GM23338 (cell line): ENCODE data around the gene MICALL2. TPM values are rescaled to one million over a fixed set of nuclear protein-coding genes. Genes with fewer than 3 reads are reported as not detected.

Source experiments
- ATAC-seq: fragments of 200-7000 bp; cut with Tn5 transposase; 3 replicates; pipeline ENCODE4 v1.9.1; 2020
- DNase-seq: peaks from one replicate; pipeline ENCODE4 v3.0.0-alpha.2; 2015; ENCODE audit warnings: low spot score
- H2AFZ ChIP-seq: fragments of 200-600 bp; sonication (generic); 2 replicates; pipeline ENCODE4 v1.8.0; 2016; ENCODE audit warnings: antibody characterized with exemption, mild to moderate bottlenecking, moderate library complexity
- H3F3A ChIP-seq: fragments of 200-600 bp; sonication (generic); replicated peaks from 2 replicates; pipeline ENCODE4 v1.8.0; 2017; ENCODE audit warnings: antibody characterized with exemption, mixed run types, low read depth
- H3K27ac ChIP-seq: fragments of 200-600 bp; sonication (generic); 2 replicates; pipeline ENCODE4 v1.6.1; 2016; ENCODE audit warnings: low read depth
- H3K27me3 ChIP-seq: fragments of 200-600 bp; sonication (generic); 2 replicates; pipeline ENCODE4 v1.8.0; 2016; ENCODE audit warnings: mild to moderate bottlenecking, mixed run types, moderate library complexity; ENCODE audit not compliant: insufficient read depth
- H3K36me3 ChIP-seq: fragments of 200-600 bp; sonication (generic); 2 replicates; pipeline ENCODE4 v1.8.0; 2016; ENCODE audit warnings: mild to moderate bottlenecking; ENCODE audit not compliant: insufficient read depth
- H3K4me1 ChIP-seq: fragments of 200-600 bp; sonication (generic); 2 replicates; pipeline ENCODE4 v1.8.0; 2016; ENCODE audit warnings: mild to moderate bottlenecking, moderate library complexity; ENCODE audit not compliant: insufficient read depth
- H3K4me2 ChIP-seq: fragments of 200-600 bp; sonication (generic); 2 replicates; pipeline ENCODE4 v1.7.1; 2017; ENCODE audit warnings: mixed run types
- H3K4me3 ChIP-seq: fragments of 200-600 bp; sonication (generic); 2 replicates; pipeline ENCODE4 v1.6.1; 2016; ENCODE audit warnings: mixed run types
- H3K79me2 ChIP-seq: fragments of 200-600 bp; sonication (generic); replicated peaks from 2 replicates; pipeline ENCODE4 v1.8.0; 2017; ENCODE audit warnings: mild to moderate bottlenecking; ENCODE audit not compliant: insufficient read depth
- H3K9me2 ChIP-seq: fragments of 200-600 bp; sonication (generic); 2 replicates; pipeline ENCODE4 v1.8.0; 2017; ENCODE audit not compliant: insufficient read depth
- H4K20me1 ChIP-seq: fragments of 200-600 bp; sonication (generic); replicated peaks from 2 replicates; pipeline ENCODE4 v1.8.0; 2017; ENCODE audit warnings: mild to moderate bottlenecking; ENCODE audit not compliant: insufficient read depth
- H3K27ac Mint-ChIP-seq: 2 replicates; pipeline ENCODE4 v1.8.0; 2020; ENCODE audit warnings: inconsistent platforms, mild to moderate bottlenecking, moderate library complexity, mixed read lengths
- H3K27me3 Mint-ChIP-seq: 3 replicates; pipeline ENCODE4 v1.8.0; 2022; ENCODE audit warnings: low read depth, mild to moderate bottlenecking, moderate library complexity, mixed read lengths, inconsistent platforms; ENCODE audit not compliant: insufficient read depth, poor library complexity
- H3K36me3 Mint-ChIP-seq: 3 replicates; pipeline ENCODE4 v1.8.0; 2021; ENCODE audit warnings: low read depth, mild to moderate bottlenecking, inconsistent platforms, moderate library complexity, mixed read lengths
- H3K4me1 Mint-ChIP-seq: 3 replicates; pipeline ENCODE4 v1.8.0; 2020; ENCODE audit warnings: mild to moderate bottlenecking, inconsistent platforms, mixed read lengths
- H3K4me3 Mint-ChIP-seq: 3 replicates; pipeline ENCODE4 v1.8.0; 2021; ENCODE audit warnings: moderate library complexity, mild to moderate bottlenecking, inconsistent platforms, mixed read lengths
- H3K9me3 Mint-ChIP-seq: 3 replicates; pipeline ENCODE4 v1.8.0; 2020; ENCODE audit warnings: moderate library complexity, mild to moderate bottlenecking, inconsistent platforms, mixed read lengths
- CREB1 ChIP-seq: fragments of 250-450 bp; sonication (Bioruptor Pico); IDR thresholded peaks from 2 replicates; pipeline ENCODE4 v1.5.0; 2020; ENCODE audit warnings: low read depth, mild to moderate bottlenecking, moderate library complexity
- EZH2 ChIP-seq: fragments of 200-600 bp; sonication (generic); IDR thresholded peaks from one replicate; pipeline ENCODE4 v1.8.0; 2017; ENCODE audit warnings: antibody characterized with exemption, mild to moderate bottlenecking, low read depth; ENCODE audit not compliant: unreplicated experiment
- EZH2phosphoT487 ChIP-seq: fragments of 200-600 bp; sonication (generic); IDR thresholded peaks from one replicate; pipeline ENCODE4 v1.8.1; 2018; ENCODE audit warnings: antibody characterized with exemption; ENCODE audit not compliant: unreplicated experiment
- JUNB ChIP-seq: IDR thresholded peaks from one replicate; pipeline ENCODE4 v1.6.1; 2016; ENCODE audit warnings: antibody characterized with exemption; ENCODE audit not compliant: unreplicated experiment
- NANOG ChIP-seq: IDR thresholded peaks from 2 replicates; pipeline ENCODE4 v1.6.1; 2016; ENCODE audit warnings: antibody characterized with exemption, borderline replicate concordance
- POLR2AphosphoS5 ChIP-seq: IDR thresholded peaks from 2 replicates; pipeline ENCODE4 v1.6.1; 2016; ENCODE audit warnings: antibody characterized with exemption, low read depth
- STAT1 ChIP-seq: IDR thresholded peaks from one replicate; pipeline ENCODE4 v1.6.1; 2016; ENCODE audit warnings: antibody characterized with exemption; ENCODE audit not compliant: unreplicated experiment
- ZNF114 ChIP-seq: fragments of 250-450 bp; sonication (Bioruptor Pico); IDR thresholded peaks from 2 replicates; pipeline ENCODE4 v1.5.0; 2020; ENCODE audit warnings: mild to moderate bottlenecking, moderate library complexity
- ZNF331 ChIP-seq: fragments of 250-450 bp; sonication (Bioruptor Pico); IDR thresholded peaks from 2 replicates; pipeline ENCODE4 v1.5.0; 2020; ENCODE audit warnings: low read depth, mild to moderate bottlenecking, moderate library complexity
- polyA plus RNA-seq: library from polyadenylated mRNA; unstranded; fragments of >200 nt; fragmentation: Nextera tagmentation; extraction: Ambion mirVana; gene quantifications from 2 replicates; pipeline ENCODE4 v1.2.1, GENCODE V29; 2016
- total RNA-seq: library from RNA; depleted of rRNA; stranded (reverse); fragments of >200 nt; shearing (Covaris generic); gene quantifications from 2 replicates; pipeline ENCODE4 v1.2.3, GENCODE V29; 2014
- TF ChIP-seq, protein P1 (sequence below): IDR thresholded peaks from one replicate; pipeline ENCODE4 v1.6.1; 2018; ENCODE audit warnings: antibody characterized with exemption; ENCODE audit not compliant: unreplicated experiment
- TF ChIP-seq, protein P2 (sequence below), 2 experiments: fragments of 200-600 bp in 1 of 2; sonication (generic) in 1 of 2; conservative IDR thresholded peaks; 2 replicates each; pipeline versions ENCODE4 v1.5.1 to v1.6.1; 2016 to 2017; ENCODE audit warnings: antibody characterized with exemption in 2 of 2, low read depth in 2 of 2, mild to moderate bottlenecking in 2 of 2, moderate library complexity in 1 of 2
- TF ChIP-seq, protein P3 (sequence below): fragments of 250-450 bp; sonication (Bioruptor Pico); IDR thresholded peaks from 2 replicates; pipeline ENCODE4 v1.5.0; 2020; ENCODE audit warnings: mild to moderate bottlenecking, moderate library complexity
- TF ChIP-seq, protein P4 (sequence below): IDR thresholded peaks from 2 replicates; pipeline ENCODE4 v1.6.1; 2016; ENCODE audit warnings: antibody characterized with exemption

The MICALL2 gene
- total and polyA plus RNA-seq, 2 experiments from 2014 or later: 7.0 to 13.0 TPM

DNA sequence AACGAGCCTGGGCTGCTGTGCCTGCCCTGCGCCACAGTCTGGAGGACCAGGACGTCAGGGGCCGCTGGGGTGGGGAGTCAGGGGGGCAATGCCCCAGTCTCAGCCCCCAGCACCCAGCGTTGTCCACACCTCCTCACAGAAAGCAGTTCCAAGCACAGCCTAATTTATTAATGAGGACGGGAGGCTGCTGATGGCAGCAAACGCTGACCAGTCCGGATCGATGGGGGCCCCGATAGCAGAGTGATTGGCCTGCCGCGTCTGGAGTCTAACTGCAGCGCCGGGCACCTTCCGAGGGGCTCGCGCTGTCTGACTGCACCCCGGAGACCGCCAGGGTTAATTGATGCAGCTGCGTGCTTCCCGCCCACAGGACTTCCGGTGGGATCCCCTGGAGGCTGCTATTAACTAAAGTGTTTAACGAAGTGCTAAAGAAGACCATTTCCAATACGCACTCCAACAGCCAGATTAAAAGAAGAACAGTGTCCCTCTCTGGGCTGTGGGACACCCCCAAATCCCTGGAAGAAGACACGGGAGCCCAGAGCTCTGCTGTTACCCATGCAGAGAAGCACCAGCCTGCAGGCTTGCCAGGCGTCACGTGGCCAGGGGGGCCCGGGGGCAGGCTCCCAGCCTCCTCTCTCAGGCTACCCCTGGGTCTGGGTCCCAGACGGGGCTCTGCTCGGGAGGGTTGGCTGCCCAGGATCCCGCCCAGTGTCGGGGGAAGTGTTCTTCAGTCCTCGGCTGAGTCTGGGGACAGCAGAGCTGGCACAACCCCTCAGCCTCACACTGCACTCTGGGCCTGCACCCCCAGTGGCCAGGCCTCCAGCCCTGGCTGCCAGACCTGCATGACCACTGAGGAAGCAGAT is 63.8 kb downstream of the MICALL2 start:
- Histone ChIP-seq H3K36me3 (no peaks in the 10 kb centered on the region), H3K27me3 (no peaks in the 10 kb centered on the region), H3K4me1 (no peaks in the 10 kb centered on the region), H3K9me2 (no peaks in the 10 kb centered on the region), H4K20me1 (no peaks in the 10 kb centered on the region), H3K4me2 (no peak overlapping the region), H3K79me2 (no peaks in the 10 kb centered on the region), H3K4me3 (no peak overlapping the region), H2AFZ (no peak overlapping the region), H3F3A (no peaks in the 10 kb centered on the region), H3K27ac (no peak overlapping the region)
- peaks cover 19% of the 10 kb centered on the region for H3K9me3 Mint-ChIP-seq
- H3K4me3 Mint-ChIP-seq: no peak overlapping the region
- TF ChIP-seq, protein P1, sequence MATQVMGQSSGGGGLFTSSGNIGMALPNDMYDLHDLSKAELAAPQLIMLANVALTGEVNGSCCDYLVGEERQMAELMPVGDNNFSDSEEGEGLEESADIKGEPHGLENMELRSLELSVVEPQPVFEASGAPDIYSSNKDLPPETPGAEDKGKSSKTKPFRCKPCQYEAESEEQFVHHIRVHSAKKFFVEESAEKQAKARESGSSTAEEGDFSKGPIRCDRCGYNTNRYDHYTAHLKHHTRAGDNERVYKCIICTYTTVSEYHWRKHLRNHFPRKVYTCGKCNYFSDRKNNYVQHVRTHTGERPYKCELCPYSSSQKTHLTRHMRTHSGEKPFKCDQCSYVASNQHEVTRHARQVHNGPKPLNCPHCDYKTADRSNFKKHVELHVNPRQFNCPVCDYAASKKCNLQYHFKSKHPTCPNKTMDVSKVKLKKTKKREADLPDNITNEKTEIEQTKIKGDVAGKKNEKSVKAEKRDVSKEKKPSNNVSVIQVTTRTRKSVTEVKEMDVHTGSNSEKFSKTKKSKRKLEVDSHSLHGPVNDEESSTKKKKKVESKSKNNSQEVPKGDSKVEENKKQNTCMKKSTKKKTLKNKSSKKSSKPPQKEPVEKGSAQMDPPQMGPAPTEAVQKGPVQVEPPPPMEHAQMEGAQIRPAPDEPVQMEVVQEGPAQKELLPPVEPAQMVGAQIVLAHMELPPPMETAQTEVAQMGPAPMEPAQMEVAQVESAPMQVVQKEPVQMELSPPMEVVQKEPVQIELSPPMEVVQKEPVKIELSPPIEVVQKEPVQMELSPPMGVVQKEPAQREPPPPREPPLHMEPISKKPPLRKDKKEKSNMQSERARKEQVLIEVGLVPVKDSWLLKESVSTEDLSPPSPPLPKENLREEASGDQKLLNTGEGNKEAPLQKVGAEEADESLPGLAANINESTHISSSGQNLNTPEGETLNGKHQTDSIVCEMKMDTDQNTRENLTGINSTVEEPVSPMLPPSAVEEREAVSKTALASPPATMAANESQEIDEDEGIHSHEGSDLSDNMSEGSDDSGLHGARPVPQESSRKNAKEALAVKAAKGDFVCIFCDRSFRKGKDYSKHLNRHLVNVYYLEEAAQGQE: no peak
- TF ChIP-seq EZH2phosphoT487: no peak
- TF ChIP-seq ZNF114: no peak
- no peak for TF ChIP-seq EZH2
- no peak for TF ChIP-seq CREB1 (CRISPR knock-in tag)
- TF ChIP-seq NANOG: no peak
- no peak for TF ChIP-seq POLR2AphosphoS5
- TF ChIP-seq, protein P2, sequence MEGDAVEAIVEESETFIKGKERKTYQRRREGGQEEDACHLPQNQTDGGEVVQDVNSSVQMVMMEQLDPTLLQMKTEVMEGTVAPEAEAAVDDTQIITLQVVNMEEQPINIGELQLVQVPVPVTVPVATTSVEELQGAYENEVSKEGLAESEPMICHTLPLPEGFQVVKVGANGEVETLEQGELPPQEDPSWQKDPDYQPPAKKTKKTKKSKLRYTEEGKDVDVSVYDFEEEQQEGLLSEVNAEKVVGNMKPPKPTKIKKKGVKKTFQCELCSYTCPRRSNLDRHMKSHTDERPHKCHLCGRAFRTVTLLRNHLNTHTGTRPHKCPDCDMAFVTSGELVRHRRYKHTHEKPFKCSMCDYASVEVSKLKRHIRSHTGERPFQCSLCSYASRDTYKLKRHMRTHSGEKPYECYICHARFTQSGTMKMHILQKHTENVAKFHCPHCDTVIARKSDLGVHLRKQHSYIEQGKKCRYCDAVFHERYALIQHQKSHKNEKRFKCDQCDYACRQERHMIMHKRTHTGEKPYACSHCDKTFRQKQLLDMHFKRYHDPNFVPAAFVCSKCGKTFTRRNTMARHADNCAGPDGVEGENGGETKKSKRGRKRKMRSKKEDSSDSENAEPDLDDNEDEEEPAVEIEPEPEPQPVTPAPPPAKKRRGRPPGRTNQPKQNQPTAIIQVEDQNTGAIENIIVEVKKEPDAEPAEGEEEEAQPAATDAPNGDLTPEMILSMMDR (conservative IDR thresholded peaks at IDR 0.05; ENCODE audit: low read depth in 2 of 2): no peak
- TF ChIP-seq STAT1: no peak
- TF ChIP-seq, protein P3, sequence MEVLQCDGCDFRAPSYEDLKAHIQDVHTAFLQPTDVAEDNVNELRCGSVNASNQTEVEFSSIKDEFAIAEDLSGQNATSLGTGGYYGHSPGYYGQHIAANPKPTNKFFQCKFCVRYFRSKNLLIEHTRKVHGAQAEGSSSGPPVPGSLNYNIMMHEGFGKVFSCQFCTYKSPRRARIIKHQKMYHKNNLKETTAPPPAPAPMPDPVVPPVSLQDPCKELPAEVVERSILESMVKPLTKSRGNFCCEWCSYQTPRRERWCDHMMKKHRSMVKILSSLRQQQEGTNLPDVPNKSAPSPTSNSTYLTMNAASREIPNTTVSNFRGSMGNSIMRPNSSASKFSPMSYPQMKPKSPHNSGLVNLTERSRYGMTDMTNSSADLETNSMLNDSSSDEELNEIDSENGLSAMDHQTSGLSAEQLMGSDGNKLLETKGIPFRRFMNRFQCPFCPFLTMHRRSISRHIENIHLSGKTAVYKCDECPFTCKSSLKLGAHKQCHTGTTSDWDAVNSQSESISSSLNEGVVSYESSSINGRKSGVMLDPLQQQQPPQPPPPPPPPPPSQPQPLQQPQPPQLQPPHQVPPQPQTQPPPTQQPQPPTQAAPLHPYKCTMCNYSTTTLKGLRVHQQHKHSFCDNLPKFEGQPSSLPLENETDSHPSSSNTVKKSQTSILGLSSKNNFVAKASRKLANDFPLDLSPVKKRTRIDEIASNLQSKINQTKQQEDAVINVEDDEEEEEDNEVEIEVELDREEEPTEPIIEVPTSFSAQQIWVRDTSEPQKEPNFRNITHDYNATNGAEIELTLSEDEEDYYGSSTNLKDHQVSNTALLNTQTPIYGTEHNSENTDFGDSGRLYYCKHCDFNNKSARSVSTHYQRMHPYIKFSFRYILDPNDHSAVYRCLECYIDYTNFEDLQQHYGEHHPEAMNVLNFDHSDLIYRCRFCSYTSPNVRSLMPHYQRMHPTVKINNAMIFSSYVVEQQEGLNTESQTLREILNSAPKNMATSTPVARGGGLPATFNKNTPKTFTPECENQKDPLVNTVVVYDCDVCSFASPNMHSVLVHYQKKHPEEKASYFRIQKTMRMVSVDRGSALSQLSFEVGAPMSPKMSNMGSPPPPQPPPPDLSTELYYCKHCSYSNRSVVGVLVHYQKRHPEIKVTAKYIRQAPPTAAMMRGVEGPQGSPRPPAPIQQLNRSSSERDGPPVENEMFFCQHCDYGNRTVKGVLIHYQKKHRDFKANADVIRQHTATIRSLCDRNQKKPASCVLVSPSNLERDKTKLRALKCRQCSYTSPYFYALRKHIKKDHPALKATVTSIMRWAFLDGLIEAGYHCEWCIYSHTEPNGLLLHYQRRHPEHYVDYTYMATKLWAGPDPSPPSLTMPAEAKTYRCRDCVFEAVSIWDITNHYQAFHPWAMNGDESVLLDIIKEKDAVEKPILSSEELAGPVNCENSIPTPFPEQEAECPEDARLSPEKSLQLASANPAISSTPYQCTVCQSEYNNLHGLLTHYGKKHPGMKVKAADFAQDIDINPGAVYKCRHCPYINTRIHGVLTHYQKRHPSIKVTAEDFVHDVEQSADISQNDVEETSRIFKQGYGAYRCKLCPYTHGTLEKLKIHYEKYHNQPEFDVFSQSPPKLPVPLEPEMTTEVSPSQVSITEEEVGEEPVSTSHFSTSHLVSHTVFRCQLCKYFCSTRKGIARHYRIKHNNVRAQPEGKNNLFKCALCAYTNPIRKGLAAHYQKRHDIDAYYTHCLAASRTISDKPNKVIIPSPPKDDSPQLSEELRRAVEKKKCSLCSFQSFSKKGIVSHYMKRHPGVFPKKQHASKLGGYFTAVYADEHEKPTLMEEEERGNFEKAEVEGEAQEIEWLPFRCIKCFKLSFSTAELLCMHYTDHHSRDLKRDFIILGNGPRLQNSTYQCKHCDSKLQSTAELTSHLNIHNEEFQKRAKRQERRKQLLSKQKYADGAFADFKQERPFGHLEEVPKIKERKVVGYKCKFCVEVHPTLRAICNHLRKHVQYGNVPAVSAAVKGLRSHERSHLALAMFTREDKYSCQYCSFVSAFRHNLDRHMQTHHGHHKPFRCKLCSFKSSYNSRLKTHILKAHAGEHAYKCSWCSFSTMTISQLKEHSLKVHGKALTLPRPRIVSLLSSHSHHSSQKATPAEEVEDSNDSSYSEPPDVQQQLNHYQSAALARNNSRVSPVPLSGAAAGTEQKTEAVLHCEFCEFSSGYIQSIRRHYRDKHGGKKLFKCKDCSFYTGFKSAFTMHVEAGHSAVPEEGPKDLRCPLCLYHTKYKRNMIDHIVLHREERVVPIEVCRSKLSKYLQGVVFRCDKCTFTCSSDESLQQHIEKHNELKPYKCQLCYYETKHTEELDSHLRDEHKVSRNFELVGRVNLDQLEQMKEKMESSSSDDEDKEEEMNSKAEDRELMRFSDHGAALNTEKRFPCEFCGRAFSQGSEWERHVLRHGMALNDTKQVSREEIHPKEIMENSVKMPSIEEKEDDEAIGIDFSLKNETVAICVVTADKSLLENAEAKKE (CRISPR knock-in tag): no peak
- no peak for TF ChIP-seq JUNB
- TF ChIP-seq, protein P4, sequence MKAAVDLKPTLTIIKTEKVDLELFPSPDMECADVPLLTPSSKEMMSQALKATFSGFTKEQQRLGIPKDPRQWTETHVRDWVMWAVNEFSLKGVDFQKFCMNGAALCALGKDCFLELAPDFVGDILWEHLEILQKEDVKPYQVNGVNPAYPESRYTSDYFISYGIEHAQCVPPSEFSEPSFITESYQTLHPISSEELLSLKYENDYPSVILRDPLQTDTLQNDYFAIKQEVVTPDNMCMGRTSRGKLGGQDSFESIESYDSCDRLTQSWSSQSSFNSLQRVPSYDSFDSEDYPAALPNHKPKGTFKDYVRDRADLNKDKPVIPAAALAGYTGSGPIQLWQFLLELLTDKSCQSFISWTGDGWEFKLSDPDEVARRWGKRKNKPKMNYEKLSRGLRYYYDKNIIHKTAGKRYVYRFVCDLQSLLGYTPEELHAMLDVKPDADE: no peak
- TF ChIP-seq ZNF331: no peak
- no peaks in the 10 kb centered on the region for H3K27me3 Mint-ChIP-seq
- H3K36me3 Mint-ChIP-seq: no peaks in the 10 kb centered on the region
- H3K27ac Mint-ChIP-seq: no peak overlapping the region
- DNase-seq (no peak), ATAC-seq (no peak)
- no peaks in the 10 kb centered on the region for H3K4me1 Mint-ChIP-seq
